ENCODE data around the gene SLC30A4.
"Not testable (repeated sequence)": the region's sequence is repeated elsewhere in the genome, so short reads cannot be mapped to it uniquely, and the experiment has no call there.

Gene SLC30A4

DNA sequence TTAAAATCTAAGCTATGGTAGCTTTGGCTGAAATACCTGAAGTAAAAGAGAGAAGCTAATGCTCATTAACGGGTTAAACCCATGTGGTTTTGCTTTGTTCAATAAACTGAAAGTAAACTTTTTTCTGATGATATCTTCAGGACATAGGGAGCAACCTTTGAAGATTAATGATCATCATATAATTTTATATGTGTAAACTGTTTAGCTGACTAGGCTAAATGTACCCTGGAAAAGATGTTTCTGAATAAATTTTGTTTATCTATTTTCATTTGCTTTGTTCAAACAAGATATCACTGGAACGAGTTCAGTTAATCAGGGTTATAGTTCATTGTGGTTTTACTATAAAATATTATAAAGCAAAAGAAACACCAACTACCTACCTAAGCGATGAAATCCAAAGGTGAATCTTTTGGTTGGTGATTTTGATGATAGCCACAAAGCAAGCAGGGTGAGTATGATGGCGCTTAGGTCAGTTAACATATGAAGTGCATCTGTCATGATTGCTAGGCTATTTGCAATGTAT, 11.7 kb downstream of the SLC30A4 start:
- DNase-seq (ENCODE audit: low read depth) = no peak

DNA sequence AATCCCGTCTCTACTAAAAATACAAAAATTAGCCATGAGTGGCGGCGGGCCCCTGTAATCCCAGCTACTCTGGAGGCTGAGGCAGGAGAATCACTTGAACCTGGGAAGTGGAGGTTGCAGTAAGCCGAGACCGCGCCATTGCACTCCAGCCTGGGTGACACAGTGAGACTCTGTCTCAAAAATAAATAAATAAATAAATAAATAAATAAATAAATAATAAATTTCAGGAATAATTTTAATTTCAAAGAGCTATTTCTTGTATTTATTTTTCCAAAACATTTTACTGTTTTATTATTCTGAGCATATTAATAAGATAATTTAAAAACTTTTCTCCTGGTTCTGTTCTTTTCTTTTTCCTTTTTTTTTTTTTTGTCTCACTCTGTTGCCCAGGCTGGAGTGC, 15.4 kb downstream of the SLC30A4 start:
- not testable (repeated sequence) for DNase-seq (ENCODE audit: low read depth)

DNA sequence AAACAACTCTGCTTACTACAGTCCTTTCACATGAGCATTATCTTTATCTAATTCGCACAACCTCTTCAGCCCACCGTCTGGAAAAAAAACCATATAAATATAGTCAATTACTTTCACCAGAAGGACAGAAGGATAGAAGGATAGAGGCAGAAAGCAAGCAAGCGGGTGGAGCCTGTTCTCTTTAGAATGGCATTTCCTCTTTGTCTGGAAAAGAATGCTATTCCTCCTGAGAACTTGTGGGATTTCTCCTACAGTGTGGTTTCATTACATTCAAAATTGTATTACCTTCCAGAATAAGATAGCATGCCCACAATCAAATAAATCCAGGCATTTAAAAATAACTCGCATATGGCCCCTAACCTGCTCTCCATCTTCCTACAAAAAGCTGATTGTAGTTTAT, 23.1 kb downstream of the SLC30A4 start:
- DNase-seq (ENCODE audit: low read depth) = no peak

DNA sequence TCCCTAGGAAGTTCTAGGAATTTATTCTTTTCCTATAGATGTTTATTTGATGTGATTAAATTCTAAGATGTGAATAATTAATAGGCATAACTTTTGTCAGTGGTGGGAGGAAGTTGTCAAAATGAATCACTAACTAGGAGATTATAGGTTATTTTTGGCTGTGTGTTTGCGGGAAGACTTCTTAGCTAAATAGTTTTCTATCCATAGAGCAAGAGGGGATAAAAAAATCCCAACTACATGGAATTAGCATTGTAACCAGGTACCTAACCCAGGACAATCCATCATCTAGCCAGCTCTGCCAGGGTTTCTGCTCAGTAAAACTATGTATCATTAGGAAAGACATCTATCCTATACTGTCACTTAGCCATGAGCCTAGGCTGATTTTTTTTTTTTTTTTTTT, 23.9 kb downstream of the SLC30A4 start:
- no peak for DNase-seq (ENCODE audit: low read depth)

DNA sequence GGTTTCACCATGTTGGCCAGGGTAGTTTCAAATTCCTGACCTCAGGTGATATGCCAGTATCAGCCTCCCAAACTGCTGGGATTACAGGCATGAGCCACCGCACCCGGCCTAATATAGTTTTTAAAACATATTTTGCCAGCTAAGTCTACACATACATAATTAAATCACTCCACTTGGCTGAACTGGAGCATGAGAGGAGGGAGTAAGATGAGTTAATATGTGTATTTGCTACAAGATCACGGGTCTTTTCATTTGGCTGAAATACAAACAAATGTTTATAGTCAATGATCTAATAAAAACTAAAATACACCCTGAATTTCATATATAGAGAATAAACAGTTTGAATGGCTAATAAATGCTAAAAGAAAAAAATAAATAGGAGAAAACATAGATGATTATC, 25.3 kb downstream of the SLC30A4 start:
- no peak for DNase-seq (ENCODE audit: low read depth)

DNA sequence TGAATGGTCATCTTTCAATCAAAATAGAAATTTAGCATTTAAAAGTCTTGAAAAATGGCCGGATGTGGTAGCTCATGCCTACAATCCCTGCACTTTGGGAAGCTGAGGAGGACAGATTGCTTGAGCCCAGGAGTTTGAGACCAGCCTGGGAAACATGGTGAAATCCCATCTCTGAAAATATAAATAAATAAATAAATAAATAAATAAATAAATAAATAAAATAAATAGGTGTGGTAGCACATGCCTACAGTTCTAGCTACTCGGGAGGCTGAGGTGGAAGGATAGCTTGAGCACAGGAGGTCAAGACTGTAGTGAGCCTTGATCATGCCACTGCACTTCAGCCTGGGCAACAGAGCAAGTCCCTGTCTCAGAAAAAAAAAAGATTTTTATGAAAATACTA, 25.9 kb downstream of the SLC30A4 start:
- no peak for DNase-seq (ENCODE audit: low read depth)

DNA sequence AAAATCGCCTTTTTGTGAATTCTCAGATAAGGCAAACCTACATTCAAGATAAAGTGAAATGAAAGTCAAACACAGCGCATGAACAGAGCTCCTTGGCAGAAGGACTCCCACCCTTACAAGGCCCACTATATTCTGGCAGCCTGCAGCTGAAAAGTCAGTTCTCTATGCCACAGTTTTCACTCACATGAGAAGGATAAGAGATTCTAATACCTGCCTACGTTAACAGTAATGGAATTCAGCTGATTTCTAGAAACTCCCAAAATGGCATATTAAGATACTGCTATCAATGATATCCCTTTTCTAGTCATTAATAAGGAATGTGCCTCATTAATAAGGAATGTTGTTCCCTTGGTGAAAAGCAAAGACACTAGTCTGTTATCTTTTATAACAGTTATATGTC, 27.0 kb downstream of the SLC30A4 start:
- DNase-seq (ENCODE audit: low read depth) = no peak

DNA sequence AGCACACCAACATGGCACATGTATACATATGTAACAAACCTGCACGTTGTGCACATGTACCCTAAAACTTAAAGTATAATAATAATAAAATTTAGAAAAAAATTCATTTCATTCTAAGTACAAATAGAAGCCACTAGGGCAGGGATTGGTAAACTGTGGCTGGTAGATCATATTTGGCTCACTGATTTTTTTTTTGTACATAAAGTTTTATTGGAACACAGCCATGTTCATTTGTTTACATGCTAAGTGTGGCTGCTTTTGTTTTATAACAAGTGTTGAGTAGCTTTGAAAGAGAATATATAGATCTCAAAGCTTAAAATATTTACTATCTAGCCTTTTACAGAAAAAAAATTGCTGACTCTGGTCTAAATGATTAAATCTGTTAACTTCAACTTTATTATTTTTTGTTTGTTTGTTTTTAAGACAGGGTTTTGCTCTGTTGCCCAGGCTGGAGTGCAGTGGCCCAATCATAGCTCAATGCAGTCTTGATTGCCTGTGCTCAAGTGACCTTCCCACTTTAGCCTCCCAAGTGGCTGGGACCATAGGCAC, 32.8 kb downstream of the SLC30A4 start:
- DNase-seq (ENCODE audit: low read depth) = no peak

DNA sequence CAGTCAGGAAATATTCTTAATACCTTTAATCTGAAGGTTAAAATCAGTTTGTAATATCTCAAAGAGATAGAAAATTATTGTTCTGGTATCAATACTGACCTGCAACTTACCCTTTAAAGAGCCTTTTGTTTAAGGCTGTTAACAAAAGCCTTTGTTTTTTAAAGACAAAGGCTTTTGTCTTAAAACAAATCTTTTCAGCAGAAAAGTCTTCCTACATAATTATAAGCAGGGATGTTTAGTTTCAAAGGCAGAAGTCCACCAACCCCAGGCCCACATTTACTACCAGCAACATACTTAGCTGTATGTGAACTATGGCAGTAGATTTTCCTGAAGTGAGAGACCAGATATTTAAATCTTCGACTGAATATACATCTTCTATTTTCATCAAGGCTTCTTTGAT, 36.2 kb downstream of the SLC30A4 start:
- no peak for DNase-seq (ENCODE audit: low read depth)

DNA sequence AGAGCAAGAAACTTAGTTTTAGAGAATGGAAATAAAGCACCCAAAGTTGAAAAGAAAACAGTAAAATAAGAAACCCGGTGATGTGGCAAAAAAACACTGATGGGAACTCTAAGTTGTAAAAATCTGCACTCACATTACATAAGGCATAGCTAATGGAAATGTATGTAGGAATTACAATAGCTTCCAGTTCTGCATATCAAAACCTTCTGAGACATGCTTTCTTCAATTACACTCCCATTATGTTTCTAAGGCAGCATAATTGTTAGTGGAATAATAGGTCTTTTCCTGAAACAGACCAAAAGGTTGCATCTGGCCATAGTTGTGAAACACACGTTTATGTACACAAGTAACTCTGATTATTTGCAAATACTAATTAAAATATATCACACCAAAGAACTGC, 41.4 kb downstream of the SLC30A4 start:
- DNase-seq (ENCODE audit: low read depth) = no peak

DNA sequence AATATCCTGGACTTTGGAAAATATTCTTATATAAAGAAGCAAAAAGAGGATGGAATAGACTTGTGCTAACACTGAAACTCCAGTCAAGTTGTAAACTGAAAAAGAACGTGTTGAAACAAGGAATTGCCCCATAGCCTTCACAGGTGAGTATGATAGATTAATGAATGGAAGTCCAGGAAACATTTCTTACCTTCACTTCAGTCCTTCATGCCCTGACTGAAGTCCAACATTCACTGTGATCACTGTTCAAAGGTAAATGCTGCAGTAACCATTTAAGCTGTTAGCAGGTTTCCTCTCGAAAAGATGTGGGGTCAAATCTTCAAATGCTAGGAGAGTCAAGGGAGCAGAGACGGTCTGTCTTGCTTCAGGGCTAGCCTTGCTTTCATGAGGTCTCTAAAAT, 46.1 kb downstream of the SLC30A4 start:
- no peak for DNase-seq (ENCODE audit: low read depth)

DNA sequence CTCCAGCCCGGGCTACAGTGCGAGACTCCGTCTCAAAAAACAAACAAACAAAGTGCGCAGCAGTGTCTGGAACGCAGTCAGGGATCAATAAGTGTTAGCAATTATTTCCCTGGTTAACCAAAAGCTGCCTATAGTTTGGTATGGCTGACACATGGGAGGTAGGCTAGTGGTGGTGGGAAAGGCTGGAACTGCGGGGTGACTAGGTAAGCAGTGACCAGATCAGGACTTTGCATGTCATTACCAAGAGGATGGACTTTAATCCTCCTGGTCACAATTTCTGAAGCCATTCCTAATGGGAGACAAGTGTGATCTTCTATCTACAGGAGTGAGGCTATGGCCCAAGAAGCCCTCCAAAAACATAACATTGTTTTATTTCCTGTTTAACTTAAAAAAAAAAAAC, 47.8 kb downstream of the SLC30A4 start:
- DNase-seq (ENCODE audit: low read depth) = no peak

DNA sequence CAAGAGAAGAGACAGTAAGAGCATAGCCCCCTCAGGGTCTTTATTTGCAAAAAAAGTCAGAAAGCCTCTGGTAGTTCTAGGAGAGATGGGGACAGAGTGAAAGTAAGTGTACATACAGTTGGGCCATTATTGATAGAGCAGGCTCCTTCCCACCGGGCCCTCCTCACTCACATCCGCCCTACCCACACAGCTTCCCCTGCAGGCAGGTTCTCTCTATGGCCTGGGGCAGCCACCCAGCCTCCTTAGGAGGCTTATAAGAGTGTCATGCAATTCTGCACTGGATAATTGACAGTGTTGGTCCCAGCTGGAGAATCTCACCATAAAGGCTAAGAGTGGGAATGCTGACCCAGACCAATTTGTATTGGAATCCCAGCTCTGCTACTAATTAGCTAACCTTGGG, 49.5 kb downstream of the SLC30A4 start:
- DNase-seq (ENCODE audit: low read depth) = no peak

DNA sequence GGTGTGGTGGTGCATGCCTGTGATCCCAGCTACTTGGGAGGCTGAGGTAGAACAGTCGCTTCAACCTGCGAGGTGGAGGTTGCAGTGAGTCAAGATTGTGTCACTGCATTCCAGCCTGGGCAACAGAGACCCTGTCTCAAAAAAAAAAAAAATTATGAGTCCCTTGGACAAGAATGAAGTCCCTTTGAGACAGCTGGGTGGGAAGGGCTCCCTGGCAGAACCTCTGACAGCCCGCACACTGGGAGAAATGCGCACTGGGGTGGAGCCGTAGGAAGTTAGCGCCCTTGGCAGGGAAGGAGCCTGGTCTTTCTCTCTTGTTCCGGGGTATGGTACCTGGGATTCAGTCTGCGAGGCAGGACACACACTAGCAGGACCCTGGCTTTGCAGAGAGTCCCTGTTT, 51.4 kb downstream of the SLC30A4 start:
- no peak for DNase-seq (ENCODE audit: low read depth)

DNA sequence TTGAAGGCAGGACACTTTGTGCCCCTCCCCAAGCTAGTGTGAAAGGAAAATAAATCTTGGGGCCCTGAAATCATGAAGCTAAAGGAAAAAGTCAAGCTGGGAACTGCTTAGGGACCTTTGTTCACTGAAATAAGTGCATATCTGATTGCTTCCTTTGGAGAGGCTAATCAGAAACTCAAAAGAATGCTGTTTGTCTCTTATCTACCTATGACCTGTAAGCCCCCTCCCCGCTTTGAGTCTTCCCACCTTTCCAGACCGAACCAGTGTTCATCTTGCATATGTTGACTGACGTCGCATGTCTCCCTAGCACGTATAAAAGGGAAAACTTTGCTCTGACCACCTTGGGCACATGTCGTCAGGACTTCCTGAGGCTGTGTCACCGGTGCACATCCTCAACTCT, 53.1 kb downstream of the SLC30A4 start:
- DNase-seq (ENCODE audit: low read depth) = no peak

DNA sequence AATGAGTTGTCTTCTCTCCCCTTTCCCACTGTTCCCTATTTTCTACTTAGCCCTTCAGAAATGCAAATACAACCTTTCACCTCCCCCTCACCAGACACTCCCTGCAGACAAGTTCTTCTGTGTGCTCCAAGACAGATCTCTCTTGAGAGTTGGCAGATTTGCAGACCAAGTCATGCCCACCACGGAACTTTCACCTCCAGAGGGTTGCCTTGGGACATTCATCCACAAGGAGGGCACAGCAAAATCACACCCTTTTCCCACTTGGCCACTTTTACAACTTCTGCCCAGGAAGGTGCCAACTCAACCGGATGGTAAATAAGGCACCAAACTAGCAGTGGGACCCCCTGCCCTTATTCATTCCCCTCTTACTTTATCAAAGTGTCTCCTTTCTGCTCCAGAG, 53.5 kb downstream of the SLC30A4 start:
- no peak for DNase-seq (ENCODE audit: low read depth)

DNA sequence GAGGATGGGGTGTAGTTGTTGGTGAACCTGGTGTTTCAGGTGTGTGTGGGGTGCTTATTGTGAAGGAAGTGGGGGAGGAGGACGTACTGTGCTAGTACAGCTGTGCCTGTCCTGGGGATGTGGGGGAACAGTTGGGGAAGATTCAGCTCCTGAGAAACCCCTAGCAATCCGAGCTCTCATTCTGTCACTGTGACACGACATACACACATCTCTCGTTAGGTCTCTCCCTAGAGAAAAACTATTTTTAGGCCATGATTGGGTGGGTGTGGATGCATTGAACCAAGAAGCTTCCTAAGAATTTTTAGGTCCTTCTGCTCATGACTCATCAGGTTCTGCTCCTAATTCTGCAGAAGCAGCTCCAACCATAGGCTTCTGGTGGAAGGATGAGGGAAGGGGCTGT, 54.3 kb downstream of the SLC30A4 start:
- DNase-seq (ENCODE audit: low read depth) = no peak

DNA sequence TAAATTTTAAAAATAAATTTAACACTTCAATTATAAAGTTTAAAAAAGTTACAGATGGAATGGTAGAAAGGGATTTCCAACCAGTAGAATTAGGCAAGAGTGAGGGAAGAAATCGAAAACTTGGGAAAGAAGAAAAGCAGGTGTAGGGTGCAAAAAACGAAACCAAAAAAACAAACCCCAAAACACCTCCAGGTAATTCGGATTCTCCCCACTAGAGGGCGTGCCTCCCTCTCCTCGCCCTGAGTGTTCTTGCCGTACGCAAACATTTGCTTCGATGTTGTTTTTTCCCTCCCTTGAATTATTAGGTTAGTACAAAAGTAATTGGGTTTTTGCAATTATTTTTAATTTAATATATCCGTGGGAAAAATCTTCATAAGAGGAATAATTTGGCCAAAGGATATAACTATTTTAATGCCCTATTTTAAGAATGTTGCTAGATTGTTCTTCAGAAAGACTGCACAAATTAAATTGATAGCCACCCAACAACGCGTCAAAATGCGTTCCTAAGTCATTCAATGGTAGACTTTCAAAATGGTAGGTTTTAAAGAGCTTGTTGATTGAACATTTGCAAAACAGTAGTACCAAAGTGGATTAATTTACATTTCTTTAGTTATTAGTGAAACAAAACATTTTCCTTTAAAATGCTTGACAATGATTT, 63.7 kb downstream of the SLC30A4 start:
- DNase-seq (ENCODE audit: low read depth) = peak; percentile 45

DNA sequence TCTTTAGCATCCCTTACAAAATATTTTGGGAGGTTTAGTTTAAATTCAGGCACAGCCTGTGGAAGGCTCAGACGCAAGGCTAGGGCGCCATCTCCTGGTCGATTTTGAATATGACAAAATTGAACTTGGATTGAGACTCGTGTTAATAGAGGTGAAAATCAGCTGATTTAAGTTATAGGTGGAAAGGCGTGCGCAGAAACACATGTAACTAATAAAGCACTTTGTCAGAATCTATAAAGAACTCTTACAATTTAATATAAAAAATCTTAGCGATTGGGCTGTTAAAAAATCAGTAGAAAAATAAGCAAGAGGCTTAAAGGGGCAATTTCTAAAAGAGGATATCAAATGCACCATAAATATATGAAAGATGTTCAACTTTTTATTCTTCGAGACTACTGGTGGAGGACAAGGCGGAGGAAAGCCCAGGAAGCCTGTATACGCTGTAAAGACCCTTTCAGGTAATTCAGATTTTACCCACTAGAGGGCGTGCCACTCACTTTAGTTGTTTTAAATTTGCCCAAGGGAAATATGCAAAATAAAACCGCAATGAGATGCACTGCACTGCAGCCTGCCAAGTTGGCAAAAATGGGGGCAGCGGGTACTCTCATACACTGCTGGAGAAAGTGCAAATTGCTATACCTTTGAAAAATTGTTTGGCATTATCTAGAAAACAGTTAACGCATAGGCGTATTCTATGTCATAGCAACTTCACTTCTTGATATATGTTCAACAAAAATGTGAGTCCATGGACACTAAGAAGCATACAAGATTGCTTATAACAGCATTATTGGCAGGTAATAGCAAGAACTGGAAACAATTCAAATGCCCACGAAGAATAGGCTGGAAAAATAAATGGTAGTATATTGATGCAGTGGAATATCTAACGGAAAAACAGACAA, 64.7 kb downstream of the SLC30A4 start:
- DNase-seq (ENCODE audit: low read depth) = peak; percentile 48

DNA sequence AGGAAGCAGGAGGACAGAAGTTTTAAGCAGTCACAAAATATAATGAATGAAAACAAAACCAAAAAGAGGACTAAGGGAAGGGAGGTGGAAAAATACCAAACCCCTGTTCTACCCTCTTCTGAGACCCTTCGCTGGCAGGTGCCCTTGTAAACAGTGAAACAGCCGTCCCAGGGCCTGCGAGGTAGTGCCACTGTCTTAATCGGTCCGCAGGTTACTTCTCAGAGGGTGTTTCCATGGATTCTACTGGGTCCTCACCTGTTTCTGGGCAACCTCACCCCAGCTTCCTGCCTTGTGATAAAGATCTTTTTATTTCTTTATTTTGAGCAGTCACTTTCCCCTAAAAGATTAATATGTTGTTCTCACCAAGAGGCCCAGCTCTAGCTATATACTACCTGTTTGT, 65.3 kb downstream of the SLC30A4 start:
- peak; percentile 32 for DNase-seq (ENCODE audit: low read depth)

DNA sequence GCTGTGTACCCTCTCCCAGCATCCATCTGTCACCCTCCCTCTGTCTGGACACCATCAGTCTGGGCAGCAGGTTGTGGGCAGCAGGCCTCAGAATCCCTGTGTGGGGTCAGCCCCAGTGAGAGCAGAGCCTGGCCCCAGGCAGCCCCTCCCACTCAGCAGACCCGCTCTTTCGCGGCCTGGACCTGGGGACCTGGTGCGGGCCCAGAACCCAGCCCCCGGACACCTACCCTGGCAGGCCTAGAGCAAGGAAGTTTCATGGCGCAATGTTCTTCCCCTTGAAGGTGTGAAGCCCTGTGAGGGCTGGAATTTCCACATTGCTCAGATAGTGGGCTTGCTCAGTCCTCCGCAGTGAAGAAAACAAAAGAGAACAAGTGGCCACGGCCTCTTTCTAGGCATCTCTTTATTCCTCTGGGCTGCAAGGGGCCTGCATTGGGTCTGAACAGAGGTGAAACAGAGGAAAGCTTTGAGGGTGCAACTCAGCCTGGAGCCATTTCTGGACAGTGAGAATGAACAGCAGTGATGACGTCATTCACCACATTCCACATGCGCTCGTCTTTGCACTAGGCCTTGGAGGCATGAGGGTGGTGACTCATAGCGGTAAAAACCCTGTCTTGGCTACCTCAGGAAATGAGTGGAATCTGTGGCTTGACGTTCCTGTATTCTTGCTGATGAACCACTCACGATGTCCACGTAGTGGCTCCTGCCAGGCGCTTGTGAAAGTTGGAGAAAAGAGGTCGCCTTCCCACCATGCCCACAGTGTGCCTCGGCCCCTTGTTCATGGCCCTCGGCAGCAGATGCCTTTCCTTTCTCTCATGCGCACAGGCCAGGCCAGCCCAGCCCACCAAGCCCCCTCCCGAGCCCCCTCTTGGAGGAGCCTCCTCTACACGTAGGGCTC, 66.1 kb downstream of the SLC30A4 start:
- peak; percentile 83 for DNase-seq (ENCODE audit: low read depth)

DNA sequence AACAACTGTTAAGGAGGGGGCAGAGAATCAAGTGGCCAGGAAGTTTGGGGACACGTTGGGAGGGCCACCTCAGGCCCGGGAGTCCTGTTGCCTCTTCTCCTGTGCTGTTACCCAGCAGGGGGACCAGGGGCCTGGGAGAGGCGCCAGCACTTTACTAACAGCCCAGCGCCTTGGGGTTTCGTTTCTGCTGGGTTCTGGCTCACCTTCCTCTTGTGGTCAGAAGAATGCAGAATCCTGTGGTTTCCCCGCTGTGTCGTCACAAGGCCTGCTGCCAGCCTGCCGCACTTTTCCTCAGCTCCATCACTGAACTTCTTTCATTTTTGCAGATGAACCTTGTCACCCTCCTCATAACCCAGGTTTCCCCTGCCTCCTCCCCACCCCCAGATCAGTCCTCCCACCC, 67.7 kb downstream of the SLC30A4 start:
- peak; percentile 75 for DNase-seq (ENCODE audit: low read depth)

All from T-helper 22 cell (primary cell).